GM18858 (cell line): ENCODE results near the gene PDCD4.
A peak's percentile ranks its signal among the peaks of the same experiment; 100 is the strongest.

Experiments
- ATAC-seq: cut with Tn5 transposase; IDR thresholded peaks from one replicate; pipeline ENCODE4 v1.9.1; 2021; ENCODE audit not compliant: unreplicated experiment

The PDCD4 gene

DNA sequence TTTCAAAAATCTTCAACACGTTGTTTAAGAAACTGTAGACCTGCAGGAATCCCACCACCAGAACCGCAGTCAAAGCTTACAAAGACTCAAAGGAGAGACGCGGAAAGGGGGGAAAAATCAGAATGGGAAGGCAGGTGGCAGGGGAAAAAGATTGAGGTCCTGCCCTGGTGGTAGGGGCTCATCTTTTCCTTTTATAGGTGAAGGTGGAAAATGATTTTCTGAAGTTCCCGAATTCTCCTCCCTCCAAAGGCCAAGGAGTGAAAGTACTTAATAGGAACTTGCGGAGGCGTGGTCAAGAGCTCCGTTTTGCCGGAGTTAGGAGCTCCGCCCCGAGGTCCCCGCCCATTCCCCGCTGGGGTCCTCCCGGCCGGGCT is 46.5 kb downstream of the PDCD4 start:
- no peak for ATAC-seq

DNA sequence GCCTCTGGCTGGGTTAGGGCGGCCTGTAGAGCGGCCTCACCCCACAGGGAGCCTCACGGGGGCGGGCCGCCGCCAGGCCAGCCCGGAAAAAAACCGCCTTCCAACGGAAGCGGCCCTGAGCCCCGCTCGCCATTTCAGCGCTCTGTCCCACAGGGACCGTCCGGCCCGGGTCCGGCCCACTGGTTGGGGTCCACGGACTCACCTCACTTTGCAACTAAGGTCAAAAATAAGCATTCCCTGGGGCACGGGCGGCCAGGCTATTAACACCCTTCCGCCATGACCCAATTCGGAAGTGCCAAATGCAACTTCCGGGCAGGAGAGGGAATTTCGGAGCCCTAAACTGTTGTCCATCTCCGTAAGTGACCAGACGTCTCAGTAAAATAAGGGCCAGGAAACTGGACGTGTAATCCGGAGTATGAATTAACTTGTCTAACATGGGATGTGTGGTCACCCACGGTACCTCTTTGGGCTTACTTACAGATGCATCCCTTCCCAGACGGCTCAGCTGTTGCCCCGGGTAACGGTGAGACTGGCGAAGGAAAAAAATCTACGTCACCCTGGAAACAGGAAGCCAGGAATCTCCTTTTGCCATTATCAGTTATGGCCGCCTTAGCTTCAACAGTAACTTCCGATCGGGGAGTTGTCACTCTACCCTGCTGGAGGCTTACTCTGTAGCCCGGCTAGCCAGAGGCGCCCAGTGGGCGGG is 47.1 kb downstream of the PDCD4 start, which contains the start of gene BBIP1:
BBIP1 (minus strand) TSS at position 538 of the 706 bp plus-strand sequence. CDS start 1,023 bp downstream, outside the sequence.
- peak; percentile 80 for ATAC-seq

DNA sequence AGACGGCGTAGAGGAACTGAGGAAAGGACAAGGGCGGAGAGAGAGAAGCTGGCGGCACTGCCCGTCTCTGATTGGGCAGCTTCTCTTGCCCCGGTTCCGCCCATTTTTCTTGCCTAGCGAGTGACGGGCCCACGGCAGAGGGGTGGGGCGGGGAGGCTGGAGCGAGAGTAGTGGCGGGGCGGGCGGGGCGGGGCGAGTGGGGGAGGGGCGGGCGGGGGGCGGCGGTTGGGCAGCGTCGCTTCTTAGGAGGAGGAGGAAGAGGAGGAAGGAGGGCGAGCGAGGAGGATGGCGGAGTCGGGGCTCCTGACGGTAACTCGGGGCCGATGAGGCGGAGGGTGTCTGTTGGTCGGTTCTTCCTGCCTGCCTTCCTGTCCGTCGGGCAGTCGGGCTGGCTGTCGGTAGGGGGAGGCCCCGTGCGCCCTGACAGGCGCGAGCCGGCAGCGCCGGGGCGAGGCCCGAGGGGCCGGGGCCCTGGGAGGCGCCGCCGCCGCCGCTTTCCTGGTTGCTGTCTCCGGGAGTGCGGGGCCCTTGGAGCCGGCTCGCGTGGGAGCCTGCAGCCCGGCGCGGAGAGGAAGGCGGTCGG is 47.7 kb downstream of the PDCD4 start, which contains the start of gene SHOC2:
SHOC2 (plus strand) TSS at position 256 of the 583 bp plus-strand sequence. CDS start 44,755 bp downstream, outside the sequence.
- no peak for ATAC-seq

DNA sequence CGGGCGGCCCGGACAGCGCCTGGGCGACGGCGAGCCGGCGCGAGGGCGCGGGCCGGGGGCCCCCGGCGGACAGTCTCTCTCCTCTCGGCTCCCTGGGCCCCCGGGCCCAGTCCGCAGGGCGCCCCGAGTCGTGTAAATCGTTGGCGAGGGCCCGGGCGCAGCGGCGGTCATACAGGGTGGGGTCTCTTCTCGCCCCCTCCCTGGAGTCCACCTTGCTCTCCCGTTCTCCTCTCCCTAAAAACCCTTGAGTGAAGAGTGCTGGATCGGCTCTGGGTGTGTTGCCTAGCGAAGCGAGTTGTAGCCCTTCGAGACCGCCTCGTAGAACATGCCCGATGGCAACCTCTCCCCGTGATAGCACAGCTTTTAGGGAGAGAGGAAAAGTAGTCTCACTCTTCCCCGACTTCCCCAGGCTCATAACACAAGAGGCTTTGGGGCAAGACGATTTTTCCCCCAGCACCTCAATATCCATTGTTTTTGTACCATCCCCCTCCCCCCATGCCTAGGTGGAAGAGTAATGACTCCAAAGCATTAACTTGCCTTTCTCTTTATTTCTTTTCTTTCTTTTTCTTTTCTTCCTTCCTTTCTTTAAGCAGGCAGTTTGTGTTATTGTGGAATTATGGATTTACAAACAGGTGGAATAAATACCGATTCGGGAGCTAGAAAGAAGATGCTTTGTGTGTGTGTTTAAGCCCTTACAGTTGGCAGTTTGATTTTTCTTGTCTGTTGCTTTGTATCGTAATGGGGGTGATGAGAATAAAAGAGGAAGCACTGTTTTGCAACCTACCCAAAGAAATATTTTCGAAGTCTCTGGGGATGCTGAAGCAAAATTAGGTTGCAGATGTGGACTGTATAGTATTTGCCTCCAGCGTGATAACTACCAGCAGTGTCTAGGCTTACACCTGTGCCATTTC is 48.5 kb downstream of the PDCD4 start:
- ATAC-seq, result peak; percentile 34

DNA sequence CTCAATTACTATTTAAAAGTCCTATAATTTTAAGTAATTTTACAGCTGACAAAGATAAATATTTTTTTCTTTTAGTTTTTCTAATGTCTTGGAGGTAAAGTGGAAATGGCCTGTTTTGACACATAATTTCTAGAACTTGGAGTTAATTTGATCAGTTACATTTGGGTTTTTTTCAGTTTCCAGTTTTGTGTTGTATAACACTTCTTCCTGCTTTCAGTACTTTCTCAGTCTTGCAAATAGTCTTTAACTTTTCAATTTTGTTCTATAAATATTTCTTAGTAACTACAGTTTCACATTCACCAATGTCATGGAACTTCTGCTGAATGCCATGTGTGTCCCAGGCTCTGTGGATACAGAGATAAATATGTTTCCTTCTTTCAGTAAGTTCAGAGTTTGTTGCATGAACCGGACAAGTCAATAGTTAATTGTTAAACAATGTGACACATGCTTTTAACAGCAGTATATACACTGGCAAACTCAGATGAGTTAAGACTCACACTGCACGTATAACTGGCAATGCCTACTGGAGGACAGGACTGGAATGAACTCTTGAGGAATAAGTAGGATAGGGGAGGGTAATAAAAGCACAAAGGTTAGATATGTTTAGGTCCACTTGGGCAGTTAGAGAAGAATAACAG is 52.2 kb downstream of the PDCD4 start:
- ATAC-seq, result no peak

DNA sequence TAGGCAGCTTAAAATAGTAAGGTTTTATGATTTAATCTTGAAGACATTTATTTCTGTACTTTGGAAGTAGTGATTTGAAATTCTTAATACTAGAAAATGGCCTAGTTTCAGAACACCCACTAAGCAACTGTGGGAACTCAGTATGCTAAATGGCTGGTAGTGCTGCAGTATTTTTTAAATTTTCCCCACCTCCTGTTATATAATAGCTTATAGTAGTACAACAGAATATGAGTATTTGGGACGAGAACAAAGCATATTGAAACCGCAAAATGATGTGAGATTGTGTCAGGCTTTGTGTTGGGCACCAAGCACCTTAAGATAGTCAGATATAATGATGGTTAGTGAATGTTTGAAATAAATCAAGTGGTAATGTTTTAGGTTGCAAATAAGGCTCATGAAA is 55.7 kb downstream of the PDCD4 start:
- ATAC-seq, result no peak

DNA sequence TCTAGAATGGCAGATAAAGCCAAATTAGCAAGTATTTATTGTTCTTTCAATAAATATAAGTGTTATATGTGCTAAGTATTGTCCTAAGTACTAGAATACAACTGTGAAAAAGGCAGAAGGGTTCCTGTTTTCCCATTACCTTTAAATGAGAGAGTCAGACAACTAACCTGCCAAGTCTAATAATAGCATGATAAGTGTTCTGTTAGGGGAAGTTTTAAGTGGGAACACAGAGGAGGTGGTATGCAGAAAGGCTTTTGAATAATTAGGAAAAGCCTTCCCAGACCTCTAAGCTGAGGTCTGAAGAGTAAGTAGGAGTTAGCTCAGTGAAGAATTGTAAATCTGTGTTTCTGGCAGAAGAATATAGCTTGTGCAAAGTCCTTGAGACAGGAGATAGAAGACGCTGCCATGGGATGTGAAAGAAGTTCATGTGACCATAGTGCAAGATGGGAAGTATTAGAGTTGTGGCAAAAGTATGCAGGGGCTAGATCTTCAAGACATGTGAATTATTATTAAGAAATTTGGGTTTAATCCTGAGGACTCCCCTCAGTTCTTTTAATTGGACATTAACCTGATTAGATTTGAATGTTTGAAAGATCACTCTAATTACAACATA is 60.1 kb downstream of the PDCD4 start:
- ATAC-seq, result no peak

DNA sequence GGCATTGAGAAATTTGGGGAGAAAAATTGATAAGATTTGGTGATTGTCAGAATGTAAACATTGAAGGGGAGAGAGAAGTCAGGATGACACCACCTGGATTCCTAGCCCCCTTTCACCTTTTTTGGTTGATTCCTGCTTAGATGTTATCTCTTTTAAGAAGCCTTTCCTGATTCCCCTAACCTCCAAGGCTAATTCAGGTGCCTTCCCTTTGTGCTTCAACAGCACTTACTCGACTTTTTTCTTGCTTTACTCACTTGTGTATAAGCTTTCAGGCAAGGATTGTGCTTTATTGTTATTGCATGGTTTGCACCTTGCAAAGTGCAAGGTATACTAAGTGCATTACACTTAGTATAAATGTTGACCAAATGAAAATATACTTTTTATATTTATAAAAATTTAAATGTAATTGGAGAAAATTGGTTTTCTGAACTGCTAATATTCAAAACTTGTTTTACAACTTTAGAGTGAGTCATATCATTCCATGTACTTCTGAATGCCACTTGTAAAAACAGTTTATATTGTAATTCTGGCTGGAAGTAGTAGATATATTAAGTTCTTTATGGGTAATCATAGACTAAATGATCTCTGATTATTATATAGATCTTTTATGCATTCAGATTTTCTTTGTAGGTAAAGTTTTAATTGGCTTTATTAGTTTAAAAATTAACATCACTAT is 60.9 kb downstream of the PDCD4 start:
- ATAC-seq, result no peak

DNA sequence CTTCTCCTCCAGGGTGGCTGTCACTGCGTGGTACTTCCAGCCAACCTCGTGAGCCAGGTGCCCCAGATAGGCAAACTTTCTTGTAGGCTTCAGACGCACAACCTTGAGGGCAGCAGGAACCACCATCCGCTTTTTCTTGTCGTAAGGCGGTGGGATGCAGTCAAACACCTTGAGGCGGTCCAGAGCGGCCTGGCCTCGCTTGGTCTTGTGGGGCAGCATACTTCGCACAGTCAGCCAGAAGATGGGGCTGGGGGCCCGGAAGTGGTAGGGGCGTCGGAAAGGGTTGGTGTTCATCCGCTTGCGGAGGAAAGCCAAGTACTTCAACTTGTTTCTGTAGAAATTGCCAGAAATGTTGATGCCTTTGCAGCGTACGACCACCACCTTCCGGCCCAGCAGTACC is 65.0 kb downstream of the PDCD4 start:
- no peak for ATAC-seq

DNA sequence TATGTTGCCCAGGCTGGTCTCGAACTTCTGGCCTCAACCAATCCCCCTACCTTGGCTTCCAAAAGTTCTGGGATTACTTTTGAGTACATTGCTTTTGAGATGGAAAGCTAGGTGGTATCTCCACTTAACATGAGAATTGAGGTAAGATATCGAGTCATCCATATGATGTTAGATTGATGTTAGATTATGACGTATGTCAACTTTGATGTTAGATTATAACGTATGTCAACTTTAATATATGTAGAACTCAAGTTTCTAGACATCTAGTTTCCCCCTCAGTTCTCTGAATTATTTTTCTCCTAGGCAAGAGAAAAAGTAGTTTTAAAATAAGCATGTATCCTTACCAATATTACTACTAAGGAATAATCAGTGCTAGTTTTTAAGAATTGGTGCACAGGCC is 67.7 kb downstream of the PDCD4 start:
- ATAC-seq, result no peak

DNA sequence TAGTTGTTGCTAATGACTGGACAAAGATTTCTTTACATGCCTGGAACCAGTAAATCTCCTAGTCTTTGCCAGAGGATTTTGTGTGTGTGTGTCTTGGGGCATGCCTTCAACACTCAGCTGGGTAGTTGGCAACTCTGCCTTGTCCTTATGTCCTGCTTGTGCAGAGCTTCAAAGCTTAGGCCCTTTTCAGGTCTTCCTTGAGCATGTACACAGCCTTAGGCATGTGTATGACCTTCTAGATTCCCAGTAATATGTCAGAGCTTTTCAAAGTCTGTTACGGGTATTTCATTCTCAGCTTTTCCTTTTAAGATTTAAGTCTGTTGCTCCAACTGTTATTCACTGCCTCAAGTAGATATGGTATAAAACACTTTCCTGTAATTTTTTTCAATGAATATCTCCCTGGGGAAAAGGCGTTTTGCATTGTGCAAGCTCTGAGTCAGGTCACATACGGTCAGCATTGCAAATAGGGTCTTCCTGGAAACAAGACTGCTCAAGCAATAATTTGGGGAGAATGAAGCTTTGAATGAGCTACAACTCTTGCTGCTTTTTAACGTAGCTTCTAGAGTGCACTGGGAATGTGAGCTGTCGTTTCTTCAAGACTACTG is 73.2 kb downstream of the PDCD4 start:
- no peak for ATAC-seq

DNA sequence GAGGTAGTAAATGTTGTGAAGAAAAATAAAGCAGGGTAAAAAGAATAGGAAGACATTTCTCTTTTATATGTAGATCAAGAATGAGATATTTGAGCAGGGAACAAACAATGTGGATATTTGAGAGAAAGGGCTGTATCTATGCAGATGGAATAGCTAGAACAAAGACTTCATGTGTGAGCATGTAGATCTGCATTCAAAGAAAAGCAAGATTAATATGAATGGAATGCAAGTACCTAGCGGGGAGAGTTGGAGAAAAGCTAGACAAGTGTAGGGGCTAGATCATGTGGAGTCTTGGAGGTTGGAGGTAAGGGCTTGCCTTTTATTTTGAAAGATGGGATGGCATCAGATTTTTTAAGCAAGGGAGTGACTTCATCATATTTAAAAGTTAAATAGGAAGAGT is 74.8 kb downstream of the PDCD4 start:
- ATAC-seq, result no peak

DNA sequence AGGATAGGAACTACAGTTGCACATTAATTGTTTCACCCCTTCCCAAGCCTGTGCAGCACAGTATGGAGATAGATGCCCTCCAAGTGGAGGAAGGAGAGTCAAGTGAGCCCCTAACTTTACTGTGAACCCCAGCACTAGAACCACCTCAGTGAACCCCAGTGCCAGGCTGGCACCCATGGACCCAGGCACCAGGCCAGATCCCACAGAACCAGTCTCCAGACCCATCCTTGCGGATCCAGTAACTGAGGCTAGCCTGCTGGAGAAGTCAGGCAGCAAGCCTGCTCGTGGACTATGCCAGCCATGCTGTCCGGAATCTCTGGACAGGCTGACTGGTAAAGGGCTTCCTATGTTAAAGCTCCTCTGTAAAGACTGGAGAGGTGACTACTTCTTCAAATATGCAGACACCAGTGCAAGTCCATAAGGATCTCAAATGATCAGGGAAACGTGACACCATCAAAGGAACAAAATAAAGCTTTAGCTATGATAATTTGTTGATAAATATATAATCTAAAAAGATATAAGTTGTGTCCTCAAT is 75.4 kb downstream of the PDCD4 start:
- ATAC-seq, result no peak
